Stimulated activated CD8-positive, alpha-beta memory T cell treated with anti-CD3 and anti-CD28 coated beads, Interleukin-4, amount 100 ng/mL, for 24 hours (primary cell): ENCODE results near the gene C7orf57.

ENCODE experiments used
- DNase-seq: peaks from one replicate; pipeline ENCODE4 v3.0.0-alpha.2; 2020; ENCODE audit warnings: low read depth

Gene C7orf57

GRCh38 chr7:48109848-48110663 lies 74.7 kb downstream of the C7orf57 start:
- DNase-seq = peak; percentile 79

- no peak for DNase-seq
Observed at GRCh38 chr7:48110868-48111267, 75.5 kb downstream of the C7orf57 start.
